ENCODE results near the gene TCP10L. TPM values are rescaled to one million over a fixed set of nuclear protein-coding genes. Genes with fewer than 3 reads are reported as not detected.
A peak's percentile ranks its signal among the peaks of the same experiment; 100 is the strongest.

TCP10L gene
- total and polyA plus RNA-seq, 2 of the 13 experiments (the other 11 are each of a cell fraction or from before 2014, with no cell fraction given), result 0.90 to 2.4 TPM

DNA sequence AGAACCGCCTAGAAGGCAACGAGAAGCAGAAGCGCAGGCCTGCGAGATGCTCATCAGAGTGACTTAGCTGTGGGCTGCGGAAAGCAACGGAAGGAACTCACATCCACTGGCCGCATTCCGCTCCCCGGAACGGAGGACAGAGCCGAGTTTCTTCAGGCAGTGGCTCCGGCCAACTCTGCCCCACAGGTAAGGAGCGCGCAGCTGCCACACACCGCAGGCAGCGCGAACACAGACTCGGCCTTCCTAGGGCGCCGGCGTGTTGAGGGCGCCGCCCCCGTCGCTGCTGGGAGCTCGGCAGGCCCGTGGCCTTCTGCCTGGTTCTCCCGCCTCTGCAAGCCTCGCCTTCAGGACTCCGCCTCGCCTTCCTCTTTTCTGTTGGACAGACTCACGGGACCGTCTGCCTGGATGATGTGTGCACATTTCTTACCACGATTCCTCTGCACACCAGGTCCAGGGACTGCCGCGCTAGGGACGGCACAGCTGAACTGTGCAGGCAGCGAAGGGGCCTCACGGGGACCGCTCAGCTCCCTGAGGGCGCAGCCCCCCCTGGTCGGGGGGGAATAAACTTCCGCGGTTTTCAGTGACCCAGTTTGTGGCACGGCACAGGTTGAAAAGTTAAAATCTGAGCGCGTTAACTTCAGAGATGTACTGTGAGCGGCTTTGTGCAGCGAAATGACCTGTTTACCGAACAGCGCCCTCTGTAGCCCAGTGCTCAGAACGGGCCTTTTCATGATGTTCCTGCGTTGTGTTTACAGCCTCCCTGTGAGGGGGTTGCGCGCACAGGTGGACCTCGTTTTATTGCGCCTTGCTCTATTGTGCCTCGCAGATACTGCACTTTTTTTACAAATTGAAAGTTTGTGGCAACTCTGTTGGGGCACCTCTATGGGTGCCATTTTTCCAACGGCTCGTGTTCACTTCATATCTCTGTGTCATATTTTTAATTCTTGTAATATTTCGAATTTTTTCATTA lies 15.8 kb downstream of the TCP10L start (continued):
- TF ChIP-seq ZSCAN31 (CRISPR knock-in tag; IDR thresholded peaks at IDR 0.05; ENCODE audit: low read depth) (peak; percentile 53; the same call in 1 of the 2 replicates), ZNF451 (CRISPR knock-in tag; IDR thresholded peaks at IDR 0.05) (peak; percentile 80; the same call in 1 of the 2 replicates), ATF7-NPFF (CRISPR knock-in tag; IDR thresholded peaks at IDR 0.05; ENCODE audit: low read depth) (peak; percentile 36; the same call in 1 of the 2 replicates), ZNF788 (CRISPR knock-in tag; IDR thresholded peaks at IDR 0.05; ENCODE audit: borderline replicate concordance) (peak; percentile 85; the same call in 1 of the 2 replicates), CBX1 (IDR thresholded peaks at IDR 0.05; ENCODE audit: low read depth) (no peak), ZNF441 (CRISPR knock-in tag; IDR thresholded peaks at IDR 0.05; ENCODE audit: borderline replicate concordance) (0 out of 2 replicates have a peak, but pooled peaks have one; percentile 33), ZNF703 (CRISPR knock-in tag; IDR thresholded peaks at IDR 0.05; ENCODE audit: borderline replicate concordance) (0 out of 2 replicates have a peak, but pooled peaks have one; percentile 45), ZFY (CRISPR knock-in tag; IDR thresholded peaks at IDR 0.05) (peak; percentile 85), ZNF775 (CRISPR knock-in tag; IDR thresholded peaks at IDR 0.05; ENCODE audit: borderline replicate concordance) (no peak), SCMH1 (CRISPR knock-in tag; IDR thresholded peaks at IDR 0.05; ENCODE audit: borderline replicate concordance) (no peak), ZKSCAN5 (CRISPR knock-in tag; IDR thresholded peaks at IDR 0.05) (no peak), NFRKB (IDR thresholded peaks at IDR 0.05) (no peak), KDM3A (CRISPR knock-in tag; IDR thresholded peaks at IDR 0.05; ENCODE audit: low read depth) (peak; percentile 54; the same call in 1 of the 2 replicates), RFXANK (CRISPR knock-in tag; IDR thresholded peaks at IDR 0.05) (no peak), FOXA1 (IDR thresholded peaks at IDR 0.05) (no peak), FOXA1 (CRISPR knock-in tag; IDR thresholded peaks at IDR 0.05) (peak; percentile 90), SALL2 (CRISPR knock-in tag; IDR thresholded peaks at IDR 0.05) (peak; percentile 22; the same call in 1 of the 2 replicates), ZNF550 (CRISPR knock-in tag; IDR thresholded peaks at IDR 0.05; ENCODE audit: borderline replicate concordance) (no peak), RBAK (CRISPR knock-in tag; IDR thresholded peaks at IDR 0.05) (no peak), KMT2B (CRISPR knock-in tag; IDR thresholded peaks at IDR 0.05) (0 out of 2 replicates have a peak, but pooled peaks have one; percentile 25)
- TF ChIP-seq, protein P1, sequence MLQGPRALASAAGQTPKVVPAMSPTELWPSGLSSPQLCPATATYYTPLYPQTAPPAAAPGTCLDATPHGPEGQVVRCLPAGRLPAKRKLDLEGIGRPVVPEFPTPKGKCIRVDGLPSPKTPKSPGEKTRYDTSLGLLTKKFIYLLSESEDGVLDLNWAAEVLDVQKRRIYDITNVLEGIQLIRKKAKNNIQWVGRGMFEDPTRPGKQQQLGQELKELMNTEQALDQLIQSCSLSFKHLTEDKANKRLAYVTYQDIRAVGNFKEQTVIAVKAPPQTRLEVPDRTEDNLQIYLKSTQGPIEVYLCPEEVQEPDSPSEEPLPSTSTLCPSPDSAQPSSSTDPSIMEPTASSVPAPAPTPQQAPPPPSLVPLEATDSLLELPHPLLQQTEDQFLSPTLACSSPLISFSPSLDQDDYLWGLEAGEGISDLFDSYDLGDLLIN (CRISPR knock-in tag; IDR thresholded peaks at IDR 0.05; ENCODE audit: borderline replicate concordance), result peak; percentile 90; the same call in 1 of the 2 replicates
- TF ChIP-seq, protein P2, sequence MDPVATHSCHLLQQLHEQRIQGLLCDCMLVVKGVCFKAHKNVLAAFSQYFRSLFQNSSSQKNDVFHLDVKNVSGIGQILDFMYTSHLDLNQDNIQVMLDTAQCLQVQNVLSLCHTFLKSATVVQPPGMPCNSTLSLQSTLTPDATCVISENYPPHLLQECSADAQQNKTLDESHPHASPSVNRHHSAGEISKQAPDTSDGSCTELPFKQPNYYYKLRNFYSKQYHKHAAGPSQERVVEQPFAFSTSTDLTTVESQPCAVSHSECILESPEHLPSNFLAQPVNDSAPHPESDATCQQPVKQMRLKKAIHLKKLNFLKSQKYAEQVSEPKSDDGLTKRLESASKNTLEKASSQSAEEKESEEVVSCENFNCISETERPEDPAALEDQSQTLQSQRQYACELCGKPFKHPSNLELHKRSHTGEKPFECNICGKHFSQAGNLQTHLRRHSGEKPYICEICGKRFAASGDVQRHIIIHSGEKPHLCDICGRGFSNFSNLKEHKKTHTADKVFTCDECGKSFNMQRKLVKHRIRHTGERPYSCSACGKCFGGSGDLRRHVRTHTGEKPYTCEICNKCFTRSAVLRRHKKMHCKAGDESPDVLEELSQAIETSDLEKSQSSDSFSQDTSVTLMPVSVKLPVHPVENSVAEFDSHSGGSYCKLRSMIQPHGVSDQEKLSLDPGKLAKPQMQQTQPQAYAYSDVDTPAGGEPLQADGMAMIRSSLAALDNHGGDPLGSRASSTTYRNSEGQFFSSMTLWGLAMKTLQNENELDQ (CRISPR knock-in tag; IDR thresholded peaks at IDR 0.05; ENCODE audit: borderline replicate concordance), result no peak
- TF ChIP-seq, protein P3, sequence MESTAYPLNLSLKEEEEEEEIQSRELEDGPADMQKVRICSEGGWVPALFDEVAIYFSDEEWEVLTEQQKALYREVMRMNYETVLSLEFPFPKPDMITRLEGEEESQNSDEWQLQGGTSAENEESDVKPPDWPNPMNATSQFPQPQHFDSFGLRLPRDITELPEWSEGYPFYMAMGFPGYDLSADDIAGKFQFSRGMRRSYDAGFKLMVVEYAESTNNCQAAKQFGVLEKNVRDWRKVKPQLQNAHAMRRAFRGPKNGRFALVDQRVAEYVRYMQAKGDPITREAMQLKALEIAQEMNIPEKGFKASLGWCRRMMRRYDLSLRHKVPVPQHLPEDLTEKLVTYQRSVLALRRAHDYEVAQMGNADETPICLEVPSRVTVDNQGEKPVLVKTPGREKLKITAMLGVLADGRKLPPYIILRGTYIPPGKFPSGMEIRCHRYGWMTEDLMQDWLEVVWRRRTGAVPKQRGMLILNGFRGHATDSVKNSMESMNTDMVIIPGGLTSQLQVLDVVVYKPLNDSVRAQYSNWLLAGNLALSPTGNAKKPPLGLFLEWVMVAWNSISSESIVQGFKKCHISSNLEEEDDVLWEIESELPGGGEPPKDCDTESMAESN (CRISPR knock-in tag; conservative IDR thresholded peaks at IDR 0.05), result no peak
- TF ChIP-seq, protein P4, sequence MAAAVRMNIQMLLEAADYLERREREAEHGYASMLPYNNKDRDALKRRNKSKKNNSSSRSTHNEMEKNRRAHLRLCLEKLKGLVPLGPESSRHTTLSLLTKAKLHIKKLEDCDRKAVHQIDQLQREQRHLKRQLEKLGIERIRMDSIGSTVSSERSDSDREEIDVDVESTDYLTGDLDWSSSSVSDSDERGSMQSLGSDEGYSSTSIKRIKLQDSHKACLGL (CRISPR knock-in tag; IDR thresholded peaks at IDR 0.05), result peak; percentile 66; the same call in 1 of the 2 replicates

All from HepG2 (cell line).